ENCODE data around the gene SMURF1.

- no peak for TF ChIP-seq CTCF (IDR thresholded peaks at IDR 0.05; ENCODE audit: low read length)
- no peak for TF ChIP-seq EZH2 (IDR thresholded peaks at IDR 0.05; ENCODE audit: borderline replicate concordance, low read length)
Observed at GRCh38 chr7:99072126-99072525, 71.8 kb downstream of the SMURF1 start.
